Astrocyte (in vitro differentiated cells and primary cell): Measurements from ENCODE around the gene CHST11.

ENCODE experiments used
- EZH2 ChIP-seq: IDR thresholded peaks from 2 replicates; pipeline ENCODE4 v1.6.1; 2012; ENCODE audit warnings: mild to moderate bottlenecking, low read length, inconsistent platforms; ENCODE audit not compliant: insufficient read depth
- TF ChIP-seq, protein P1 (sequence below): IDR thresholded peaks from 2 replicates; pipeline ENCODE4 v1.5.1; 2011; ENCODE audit warnings: low read depth, mild to moderate bottlenecking, inconsistent platforms, low read length, moderate library complexity; ENCODE audit not compliant: insufficient read depth

- TF ChIP-seq, protein P1, sequence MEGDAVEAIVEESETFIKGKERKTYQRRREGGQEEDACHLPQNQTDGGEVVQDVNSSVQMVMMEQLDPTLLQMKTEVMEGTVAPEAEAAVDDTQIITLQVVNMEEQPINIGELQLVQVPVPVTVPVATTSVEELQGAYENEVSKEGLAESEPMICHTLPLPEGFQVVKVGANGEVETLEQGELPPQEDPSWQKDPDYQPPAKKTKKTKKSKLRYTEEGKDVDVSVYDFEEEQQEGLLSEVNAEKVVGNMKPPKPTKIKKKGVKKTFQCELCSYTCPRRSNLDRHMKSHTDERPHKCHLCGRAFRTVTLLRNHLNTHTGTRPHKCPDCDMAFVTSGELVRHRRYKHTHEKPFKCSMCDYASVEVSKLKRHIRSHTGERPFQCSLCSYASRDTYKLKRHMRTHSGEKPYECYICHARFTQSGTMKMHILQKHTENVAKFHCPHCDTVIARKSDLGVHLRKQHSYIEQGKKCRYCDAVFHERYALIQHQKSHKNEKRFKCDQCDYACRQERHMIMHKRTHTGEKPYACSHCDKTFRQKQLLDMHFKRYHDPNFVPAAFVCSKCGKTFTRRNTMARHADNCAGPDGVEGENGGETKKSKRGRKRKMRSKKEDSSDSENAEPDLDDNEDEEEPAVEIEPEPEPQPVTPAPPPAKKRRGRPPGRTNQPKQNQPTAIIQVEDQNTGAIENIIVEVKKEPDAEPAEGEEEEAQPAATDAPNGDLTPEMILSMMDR: no peak
- no peak for TF ChIP-seq EZH2
Measured at GRCh38 chr12:104581005-104581570, 124.3 kb downstream of the CHST11 start.
